H1 (cell line): ENCODE data around the gene ECT2L. TPM values are rescaled to one million over a fixed set of nuclear protein-coding genes. Genes with fewer than 3 reads are reported as not detected.

Experiments
- CTCF ChIA-PET: fragments of 300-600 bp; sonication (Branson Sonifier 250); formaldehyde crosslinking; loops from one replicate; lab custom pipeline; 2021; ENCODE audit not compliant: partially characterized antibody; lab: Charles Lee
- POLR2A ChIA-PET: fragments of 300-600 bp; sonication (Branson Sonifier 250); formaldehyde crosslinking; loops from one replicate; lab custom pipeline; 2021; ENCODE audit warnings: inconsistent platforms; ENCODE audit not compliant: partially characterized antibody; lab: Charles Lee
- DNase-seq, 2 experiments: peaks; one replicate each; pipeline versions ENCODE4 v3.0.0 to v3.0.0-alpha.2; 2010 to 2022; ENCODE audit warnings: low spot score in 2 of 2, low read depth in 1 of 2, mixed read lengths in 1 of 2
- FAIRE-seq: peaks from 2 replicates; lab custom pipeline; 2011; peaks lifted over from hg19 to GRCh38; lab: Jason Lieb, UNC
- H2AFZ ChIP-seq: 2 replicates; pipeline ENCODE4 v1.8.1; 2012; ENCODE audit warnings: low read length, inconsistent platforms
- H2AK5ac ChIP-seq: 2 replicates; pipeline ENCODE4 v1.6.1; 2013; ENCODE audit warnings: low read depth, low read length
- H2BK120ac ChIP-seq: replicated peaks from 2 replicates; pipeline ENCODE3; 2013; ENCODE audit warnings: low read depth, low read length, inconsistent platforms
- H2BK12ac ChIP-seq: 2 replicates; pipeline ENCODE4 v1.6.1; 2013; ENCODE audit warnings: low read depth, low read length
- H2BK15ac ChIP-seq: 2 replicates; pipeline ENCODE4 v1.6.1; 2013; ENCODE audit warnings: low read length
- H2BK20ac ChIP-seq: 2 replicates; pipeline ENCODE4 v1.6.1; 2013; ENCODE audit warnings: low read length
- H2BK5ac ChIP-seq: 2 replicates; pipeline ENCODE4 v1.6.1; 2013; ENCODE audit warnings: low read depth, low read length
- H3K14ac ChIP-seq: 2 replicates; pipeline ENCODE4 v1.6.1; 2013; ENCODE audit warnings: inconsistent platforms; ENCODE audit not compliant: insufficient read length
- H3K18ac ChIP-seq: 2 replicates; pipeline ENCODE4 v1.6.1; 2013; ENCODE audit warnings: low read length; ENCODE audit errors: extremely low read depth
- H3K23ac ChIP-seq: 2 replicates; pipeline ENCODE4 v1.6.1; 2013; ENCODE audit warnings: inconsistent platforms; ENCODE audit not compliant: insufficient read length
- H3K23me2 ChIP-seq: 2 replicates; pipeline ENCODE4 v1.6.1; 2013; ENCODE audit warnings: low read depth, low read length
- H3K27ac ChIP-seq: 2 replicates; pipeline ENCODE4 v1.6.1; 2011; ENCODE audit warnings: low read depth, low read length, inconsistent platforms
- H3K27me3 ChIP-seq, 4 experiments: replicated peaks in 1 of 4; 1 replicate in 1 of 4; 2 replicates in 3 of 4; pipeline versions ENCODE4 v1.6.1 to v1.8.1; 2011 to 2013; ENCODE audit warnings: low read length in 3 of 4, mild to moderate bottlenecking in 3 of 4, inconsistent platforms in 2 of 4, mixed read lengths in 2 of 4, moderate library complexity in 1 of 4; ENCODE audit not compliant: control insufficient read depth in 3 of 4, insufficient read depth in 3 of 4; ENCODE audit errors: extremely low read depth in 1 of 4
- H3K36me3 ChIP-seq, 4 experiments: 2 replicates each; pipeline versions ENCODE4 v1.6.1 to v1.8.1; 2011 to 2013; ENCODE audit warnings: mild to moderate bottlenecking in 4 of 4, low read length in 3 of 4, moderate library complexity in 2 of 4, control low read depth in 1 of 4, inconsistent platforms in 1 of 4; ENCODE audit not compliant: insufficient read depth in 4 of 4, control insufficient read depth in 2 of 4
- H3K4ac ChIP-seq: replicated peaks from 2 replicates; pipeline ENCODE3; 2013; ENCODE audit warnings: low read length, low read depth, mixed read lengths, inconsistent platforms; ENCODE audit not compliant: insufficient read length
- H3K4me1 ChIP-seq, 4 experiments: replicated peaks in 1 of 4; 1 replicate in 1 of 4; 2 replicates in 3 of 4; pipeline versions ENCODE4 v1.6.1 to v1.8.1; 2011 to 2013; ENCODE audit warnings: low read length in 3 of 4, inconsistent platforms in 2 of 4, mixed read lengths in 1 of 4; ENCODE audit not compliant: insufficient read depth in 4 of 4, control insufficient read depth in 3 of 4
- H3K4me2 ChIP-seq, 2 experiments: 2 replicates each; pipeline versions ENCODE4 v1.6.1 to v1.8.1; 2011 to 2013; ENCODE audit warnings: low read depth in 2 of 2, low read length in 2 of 2, control low read depth in 1 of 2, inconsistent platforms in 1 of 2, mild to moderate bottlenecking in 1 of 2; ENCODE audit not compliant: insufficient read depth in 1 of 2
- H3K4me3 ChIP-seq, 4 experiments: fragments of 200-600, 300-600 bp in 1 of 4; sonication (generic), shearing (Covaris generic), sonication (Bioruptor Twin) in 1 of 4; 2 replicates each; pipeline versions ENCODE4 v1.5.1 to v1.8.1; 2011 to 2016; ENCODE audit warnings: low read length in 4 of 4, low read depth in 3 of 4, control low read depth in 2 of 4, inconsistent platforms in 2 of 4, mild to moderate bottlenecking in 2 of 4, mixed read lengths in 1 of 4, moderate library complexity in 1 of 4; ENCODE audit not compliant: insufficient read depth in 2 of 4; ENCODE audit errors: extremely low read depth in 1 of 4
- H3K56ac ChIP-seq: replicated peaks from 2 replicates; pipeline ENCODE3; 2013; ENCODE audit warnings: low read depth, mild to moderate bottlenecking, mixed read lengths, low read length, inconsistent platforms; ENCODE audit not compliant: insufficient read length
- H3K79me1 ChIP-seq: 2 replicates; pipeline ENCODE4 v1.6.1; 2013; ENCODE audit warnings: low read depth, low read length, control low read depth
- H3K79me2 ChIP-seq, 2 experiments: 2 replicates each; pipeline versions ENCODE4 v1.6.1 to v1.8.1; 2012 to 2013; ENCODE audit warnings: low read length in 2 of 2, mild to moderate bottlenecking in 2 of 2, inconsistent platforms in 1 of 2; ENCODE audit not compliant: insufficient read depth in 2 of 2, control insufficient read depth in 1 of 2
- H3K9ac ChIP-seq, 4 experiments: replicated peaks in 1 of 4; 1 replicate in 1 of 4; 2 replicates in 3 of 4; pipeline versions ENCODE4 v1.6.1 to v1.8.1; 2011 to 2013; ENCODE audit warnings: low read depth in 3 of 4, low read length in 3 of 4, control low read depth in 2 of 4, mild to moderate bottlenecking in 2 of 4, moderate library complexity in 2 of 4, inconsistent platforms in 1 of 4; ENCODE audit errors: extremely low read depth in 1 of 4
- H3K9me3 ChIP-seq, 2 experiments: 2 replicates each; pipeline versions ENCODE4 v1.6.1 to v1.8.1; 2012 to 2013; ENCODE audit warnings: mild to moderate bottlenecking in 2 of 2, moderate library complexity in 2 of 2, control low read depth in 1 of 2, inconsistent platforms in 1 of 2, low read depth in 1 of 2, low read length in 1 of 2, mixed read lengths in 1 of 2; ENCODE audit not compliant: insufficient read depth in 2 of 2
- H4K20me1 ChIP-seq, 2 experiments: replicated peaks in 1 of 2; 2 replicates each; pipeline versions ENCODE3 to v1.8.1; 2011 to 2013; ENCODE audit warnings: inconsistent platforms in 2 of 2, low read length in 2 of 2, mild to moderate bottlenecking in 1 of 2; ENCODE audit not compliant: insufficient read depth in 2 of 2, control insufficient read depth in 1 of 2
- H4K5ac ChIP-seq: 2 replicates; pipeline ENCODE4 v1.6.1; 2013; ENCODE audit warnings: low read length, low read depth, mixed read lengths, inconsistent platforms; ENCODE audit not compliant: insufficient read length
- H4K8ac ChIP-seq: 2 replicates; pipeline ENCODE4 v1.8.0; 2013; ENCODE audit warnings: mild to moderate bottlenecking, moderate library complexity, low read length, inconsistent platforms; ENCODE audit not compliant: insufficient read depth; ENCODE audit errors: extremely low read depth
- H4K91ac ChIP-seq: replicated peaks from 2 replicates; pipeline ENCODE3; 2013; ENCODE audit warnings: low read length, mixed read lengths, inconsistent platforms; ENCODE audit not compliant: insufficient read length
- EGR1 ChIP-seq: IDR thresholded peaks from 2 replicates; pipeline ENCODE4 v1.6.1; 2011; ENCODE audit warnings: low read depth, low read length, borderline replicate concordance
- GABPA ChIP-seq: IDR thresholded peaks from 2 replicates; pipeline ENCODE4 v1.6.1; 2011; ENCODE audit warnings: mild to moderate bottlenecking, low read length, moderate library complexity, borderline replicate concordance; ENCODE audit not compliant: insufficient read depth
- KDM5A ChIP-seq: fragments of 200-600 bp; IDR thresholded peaks from 2 replicates; pipeline ENCODE4 v1.7.1; 2012; ENCODE audit warnings: mild to moderate bottlenecking, low read length, inconsistent platforms, mixed read lengths
- MAFK ChIP-seq: IDR thresholded peaks from 2 replicates; pipeline ENCODE4 v1.6.1; 2012; ENCODE audit warnings: low read depth, mild to moderate bottlenecking, improper control_type of control experiment, low read length
- RAD21 ChIP-seq, 2 experiments: IDR thresholded peaks in 1 of 2; conservative IDR thresholded peaks in 1 of 2; 2 replicates each; pipeline ENCODE4 v1.6.1; 2011; ENCODE audit warnings: low read depth in 2 of 2, low read length in 2 of 2, improper control_type of control experiment in 1 of 2, inconsistent platforms in 1 of 2, mild to moderate bottlenecking in 1 of 2, moderate library complexity in 1 of 2
- SRF ChIP-seq: IDR thresholded peaks from 2 replicates; pipeline ENCODE4 v1.6.1; 2011; ENCODE audit warnings: mild to moderate bottlenecking, low read depth, low read length, moderate library complexity
- TAF7 ChIP-seq: optimal IDR thresholded peaks from 2 replicates; pipeline ENCODE3; 2011; ENCODE audit warnings: low read depth, mild to moderate bottlenecking, inconsistent platforms, low read length, moderate library complexity, borderline replicate concordance
- YY1 ChIP-seq: IDR thresholded peaks from 2 replicates; pipeline ENCODE4 v1.6.1; 2011; ENCODE audit warnings: low read depth, mild to moderate bottlenecking, low read length
- WGBS, 2 experiments: shearing (Covaris generic) in 1 of 2; methylation state at CpG; one replicate each; pipeline versions ENCODE4 v1.1.6 to v1.1.7; 2013 to 2015; ENCODE audit warnings: low lambda C conversion rate in 2 of 2, mixed read lengths in 2 of 2, inconsistent platforms in 1 of 2, low coverage in 1 of 2, missing lambda C conversion rate in 1 of 2; ENCODE audit not compliant: insufficient replicate concordance in 2 of 2, insufficient coverage in 1 of 2, insufficient read length in 1 of 2; ENCODE audit errors: extremely low coverage in 1 of 2, missing lambda C conversion rate in 1 of 2; 5-methylcytosine and 5-hydroxymethylcytosine counted together
- polyA plus RNA-seq, 7 experiments: library from polyadenylated mRNA; depleted of rRNA in 3 of 7; stranded (reverse) in 5 of 7; unstranded in 2 of 7; fragments of >200 nt in 5 of 7; fragments of 200-250 nt in 2 of 7; gene quantifications; 1 replicate in 5 of 7; 2 replicates in 1 of 7; 4 replicates in 1 of 7; pipeline versions ENCODE4 v1.2.1 to v1.2.3, GENCODE V29; 2011 to 2013; ENCODE audit warnings: missing spikeins in 2 of 7, mixed read lengths in 2 of 7
- total RNA-seq: library from RNA; stranded (reverse); fragmentation: NEBNext Ultra II Directional; extraction: Animal tissue kit (Norgen Biotek cat#: 25700); gene quantifications from 2 replicates; pipeline ENCODE4 v1.2.1, GENCODE V29; 2021

Gene ECT2L
- total and polyA plus RNA-seq, 2 of the 8 experiments (the other 6 are each of a cell fraction or from before 2014, with no cell fraction given): not detected

- H2BK5ac ChIP-seq: no peak overlapping the region
- no peaks in the 10 kb centered on the region for H3K36me3 ChIP-seq
- no peaks in the 10 kb centered on the region for H3K27me3 ChIP-seq
- no peaks in the 10 kb centered on the region for H4K20me1 ChIP-seq
- ChIA-PET CTCF (interaction anchor here (1.5 kb wide), 1 partner anchor 12 kb away, joined by 5 read pairs; no protein-coding TSS in a partner anchor), POLR2A (interaction anchor here (1.2 kb wide), 1 partner anchor 18 kb away, joined by 3 read pairs; the partner anchor contains the start of gene ECT2L)
- no peaks in the 10 kb centered on the region for H3K4me1 ChIP-seq
- no peak overlapping the region for H2AK5ac ChIP-seq
- no peaks in the 10 kb centered on the region; the same call in 1 of the 2 replicates for H3K23me2 ChIP-seq
- no peak overlapping the region for H4K5ac ChIP-seq
- no peak overlapping the region for H2BK20ac ChIP-seq
- H3K27ac ChIP-seq: no peak overlapping the region
- H3K4me2 ChIP-seq: no peak overlapping the region
- H2BK120ac ChIP-seq: no peak overlapping the region
- H3K79me1 ChIP-seq: no peaks in the 10 kb centered on the region
- no peaks in the 10 kb centered on the region for H3K79me2 ChIP-seq
- no peak overlapping the region for H4K8ac ChIP-seq
- no peak overlapping the region for H2AFZ ChIP-seq
- no peak overlapping the region for H3K14ac ChIP-seq
- H4K91ac ChIP-seq: no peak overlapping the region
- no peak overlapping the region for H3K4me3 ChIP-seq
- H3K9me3 ChIP-seq: no peaks in the 10 kb centered on the region
- H2BK12ac ChIP-seq: no peak overlapping the region
- no peak overlapping the region for H3K9ac ChIP-seq
- no peak overlapping the region for H3K18ac ChIP-seq
- TF ChIP-seq GABPA (no peak), SRF (no peak), TAF7 (no peak), MAFK (no peak), RAD21 (IDR thresholded peaks at IDR 0.05 in 1 of 2, conservative IDR thresholded peaks at IDR 0.05 in 1 of 2; ENCODE audit: low read depth in 2 of 2, low read length in 2 of 2) (no peak), KDM5A (no peak), EGR1 (no peak), YY1 (no peak)
- whole genome bisulfite sequencing, 2 experiments: 86% methylated on average over 6 of the region's 6 CpGs; no CpG with 5 or more reads in 1 of the 2 experiments
- no peak overlapping the region for H3K23ac ChIP-seq
- H2BK15ac ChIP-seq: no peak overlapping the region
- no peak overlapping the region for H3K4ac ChIP-seq
- DNase-seq (no peak), FAIRE-seq (no peak)
- H3K56ac ChIP-seq: no peak overlapping the region
These were observed 17.6 kb upstream of the ECT2L start for GRCh38 chr6:138778331-138778730.
